Activated naive CD4-positive, alpha-beta T cell (primary cell): ENCODE data around the gene RPTOR.

ENCODE experiments used
- DNase-seq, 4 experiments: peaks; one replicate each; lab custom pipeline; 2025; lab: John Stamatoyannopoulos, UW

RPTOR gene

GRCh38 chr17:80816241-80817103 is 271.8 kb downstream of the RPTOR start:
- DNase-seq: no peak

DNA sequence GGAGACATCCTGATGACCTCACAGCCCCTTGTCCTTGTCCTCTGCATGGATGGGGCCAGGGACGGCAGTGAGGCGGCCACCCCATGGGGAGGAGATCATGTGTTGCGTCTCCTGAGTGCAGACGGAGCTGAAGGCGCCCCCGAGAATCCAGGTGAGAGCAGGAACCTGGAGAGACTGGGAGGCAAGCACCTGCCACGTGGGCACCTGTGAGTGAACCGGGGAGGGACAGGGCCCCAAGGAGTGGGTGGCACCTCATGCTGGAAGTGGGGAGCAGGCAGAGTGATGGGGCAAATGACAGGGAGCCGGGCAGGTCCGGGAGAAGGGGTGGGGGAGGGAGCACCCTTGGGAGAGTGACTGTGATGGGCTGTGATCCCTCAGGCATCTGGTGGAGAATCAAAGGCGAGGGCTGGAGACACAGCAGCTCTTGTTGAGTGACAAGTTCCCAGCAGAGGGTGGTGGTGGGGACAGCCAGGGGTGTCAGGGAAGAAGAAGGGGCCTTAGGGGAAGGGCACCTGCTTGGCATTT is 272.7 kb downstream of the RPTOR start:
- DNase-seq: no peak

DNA sequence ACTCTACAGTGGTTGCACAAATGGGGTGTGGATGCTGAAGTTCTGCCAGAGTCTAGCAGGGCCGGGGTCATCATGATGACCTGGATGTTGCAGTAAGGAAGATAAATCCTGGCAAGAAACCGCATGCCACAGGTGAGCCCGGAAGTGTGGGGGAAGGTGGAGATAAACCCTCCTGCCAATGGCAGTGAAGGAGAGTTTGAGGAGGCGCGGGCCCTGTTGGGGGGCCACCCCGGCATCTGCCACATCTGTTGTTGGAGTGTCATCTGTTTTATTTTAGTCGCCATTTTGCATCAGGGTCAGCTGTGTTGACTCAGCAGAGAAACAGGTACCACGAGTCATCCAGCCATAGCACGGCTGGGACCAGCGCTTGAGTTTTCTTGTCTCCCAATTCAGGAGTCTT is 273.2 kb downstream of the RPTOR start:
- DNase-seq: no peak

DNA sequence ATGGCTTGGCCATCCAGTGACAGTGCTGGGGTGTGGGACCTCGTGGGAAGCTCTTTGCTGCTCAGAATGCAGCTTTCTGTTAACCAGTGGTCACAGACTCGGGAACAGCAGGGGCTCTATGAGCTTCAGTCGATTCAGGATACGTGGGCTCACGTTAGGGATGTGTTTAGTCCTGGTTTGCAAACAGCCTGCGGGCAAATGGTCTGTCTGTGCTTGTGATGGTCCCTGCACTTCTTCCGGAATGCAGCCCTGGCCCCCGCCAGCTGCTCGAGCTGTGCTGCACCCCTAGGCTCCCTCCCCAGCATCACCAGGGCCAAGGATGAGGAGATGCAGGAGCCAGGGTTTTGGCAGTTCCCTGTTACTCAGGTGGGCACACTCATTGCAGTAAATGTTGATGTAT is 274.2 kb downstream of the RPTOR start:
- no peak for DNase-seq

- DNase-seq: no peak
Observed at GRCh38 chr17:80819422-80820164, 275.0 kb downstream of the RPTOR start.

GRCh38 chr17:80820331-80820730 is 275.7 kb downstream of the RPTOR start:
- no peak for DNase-seq

GRCh38 chr17:80821546-80821945 is 276.9 kb downstream of the RPTOR start:
- no peak for DNase-seq

DNA sequence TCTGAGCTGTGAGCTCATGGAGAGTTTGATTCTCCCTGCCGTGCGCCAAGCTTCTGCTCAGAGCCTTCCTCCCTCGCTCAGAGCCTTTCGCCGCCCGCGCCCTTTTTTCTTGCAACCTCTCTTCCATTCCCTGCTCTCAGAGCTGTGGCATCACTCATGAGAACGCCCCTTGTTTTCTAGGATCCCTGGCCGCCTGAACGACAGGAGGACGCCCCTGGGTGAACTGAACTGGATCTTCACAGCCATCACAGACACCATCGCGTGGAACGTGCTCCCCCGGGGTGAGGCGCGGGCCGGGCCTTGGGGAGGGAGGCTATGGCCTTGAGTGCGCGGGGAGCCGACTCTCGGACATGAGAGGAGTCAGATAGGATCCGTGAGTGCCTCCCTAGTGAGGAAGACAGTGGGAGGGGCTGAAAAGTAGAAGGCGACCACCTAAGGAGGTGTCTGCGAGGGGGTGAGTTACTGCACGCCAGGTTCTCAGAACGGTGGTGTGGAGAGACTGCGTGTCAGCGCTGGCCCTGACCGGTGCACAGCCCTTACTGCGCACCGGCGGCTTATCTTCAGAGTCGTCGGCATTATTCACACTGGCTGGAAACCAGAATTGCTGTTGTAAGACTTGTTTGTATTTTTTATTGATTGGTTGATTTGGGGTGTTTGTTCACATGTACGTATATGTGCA is 277.5 kb downstream of the RPTOR start:
- DNase-seq: no peak

DNA sequence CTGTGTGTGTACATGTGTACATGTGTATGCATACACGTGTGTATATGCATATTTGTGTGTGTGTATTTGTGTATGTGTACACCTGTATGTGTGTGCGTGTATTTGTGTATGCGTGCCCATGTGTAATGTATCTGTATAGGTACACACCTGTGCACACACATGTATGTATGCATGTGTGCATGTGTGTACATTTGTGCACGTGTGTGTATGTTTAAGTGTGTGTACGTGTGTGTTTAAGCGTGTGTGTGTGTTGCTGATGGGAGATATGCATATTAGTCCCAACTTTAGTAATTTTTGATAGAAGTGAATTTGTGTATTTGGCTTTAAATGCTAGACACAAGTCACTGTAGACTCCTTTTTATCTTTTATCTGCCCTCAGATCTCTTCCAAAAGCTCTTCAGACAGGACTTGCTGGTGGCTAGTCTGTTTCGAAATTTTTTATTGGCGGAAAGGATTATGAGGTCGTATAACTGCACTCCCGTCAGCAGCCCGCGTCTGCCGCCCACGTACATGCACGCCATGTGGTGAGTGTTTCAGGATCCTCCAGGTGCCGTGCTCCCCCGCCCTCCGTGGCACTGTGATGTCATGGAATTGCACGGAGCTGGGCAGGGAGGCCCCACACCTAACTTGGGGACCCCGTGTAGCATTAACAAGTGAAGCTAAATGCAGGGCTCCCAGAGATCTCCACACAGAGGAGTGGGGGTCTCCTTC is 278.2 kb downstream of the RPTOR start:
- DNase-seq: no peak

DNA sequence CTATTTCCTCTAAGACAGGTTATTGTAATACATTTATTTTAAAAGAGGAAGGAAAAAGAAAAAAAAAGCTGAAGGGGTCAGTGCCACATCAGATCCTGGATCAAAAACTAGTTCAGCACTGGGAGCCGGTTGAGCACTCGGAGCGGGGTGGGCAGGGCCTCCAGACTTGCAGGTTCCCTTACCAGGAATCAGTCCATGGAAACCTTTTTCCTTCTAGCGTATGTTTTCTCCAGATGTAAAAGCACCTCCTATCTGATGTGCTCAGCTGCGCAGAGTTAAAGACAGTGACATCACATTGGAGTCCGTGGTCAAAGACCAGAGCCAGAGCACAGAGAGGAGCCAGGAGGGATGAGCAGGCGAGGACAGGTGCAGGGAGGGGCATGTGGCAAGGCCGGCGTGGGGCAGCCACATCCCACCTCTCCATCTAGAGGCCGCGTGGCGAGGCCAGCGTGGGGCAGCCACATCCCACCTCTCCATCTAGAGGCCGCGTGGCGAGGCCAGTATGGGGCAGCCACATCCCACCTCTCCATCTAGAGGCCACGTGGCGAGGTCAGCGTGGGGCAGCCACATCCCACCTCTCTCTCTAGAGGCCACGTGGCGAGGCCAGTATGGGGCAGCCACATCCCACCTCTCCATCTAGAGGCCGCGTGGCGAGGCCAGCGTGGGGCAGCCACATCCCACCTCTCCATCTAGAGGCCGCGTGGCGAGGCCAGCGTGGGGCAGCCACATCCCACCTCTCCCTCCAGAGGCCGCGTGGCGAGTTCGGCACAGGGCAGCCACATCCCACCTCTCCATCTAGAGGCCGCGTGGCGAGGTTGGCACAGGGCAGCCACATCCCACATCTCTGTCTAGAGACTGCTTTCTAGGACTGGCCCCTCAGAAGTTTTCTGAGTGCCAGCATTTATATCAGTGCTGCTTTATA is 280.2 kb downstream of the RPTOR start:
- no peak for DNase-seq

GRCh38 chr17:80825471-80826345 is 281.1 kb downstream of the RPTOR start:
- DNase-seq: no peak

DNA sequence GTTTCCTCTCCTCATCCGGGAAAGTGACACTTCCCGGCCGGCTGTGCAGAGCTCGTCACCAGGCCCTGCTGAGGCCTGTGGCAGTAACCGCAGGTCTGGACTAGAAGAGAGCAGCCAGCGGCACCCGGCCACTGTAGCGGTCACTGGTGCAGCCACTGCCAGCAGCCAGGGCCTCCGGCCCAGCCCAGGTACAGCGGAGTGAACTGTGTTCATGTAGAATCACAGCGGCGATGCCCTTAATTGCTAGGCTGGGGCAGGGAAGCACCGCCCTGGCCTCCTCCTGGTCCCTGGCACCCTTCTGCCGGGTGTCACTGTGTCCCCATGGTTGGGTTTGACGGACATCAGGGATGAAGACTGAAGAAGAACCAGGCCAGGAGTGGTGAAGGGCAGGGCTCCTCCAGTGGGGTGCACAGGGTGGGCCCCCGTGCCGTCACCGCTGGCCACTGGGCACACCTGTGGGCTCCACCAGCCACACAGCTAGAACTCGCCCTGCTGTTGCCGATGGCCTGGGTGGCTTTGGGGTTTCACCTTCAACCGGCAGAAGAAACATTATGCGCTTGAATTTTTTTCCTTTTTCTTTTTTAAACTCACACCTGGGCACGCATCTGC is 281.8 kb downstream of the RPTOR start:
- no peak for DNase-seq

- DNase-seq: no peak
Observed at GRCh38 chr17:80826955-80827645, 282.5 kb downstream of the RPTOR start.

DNA sequence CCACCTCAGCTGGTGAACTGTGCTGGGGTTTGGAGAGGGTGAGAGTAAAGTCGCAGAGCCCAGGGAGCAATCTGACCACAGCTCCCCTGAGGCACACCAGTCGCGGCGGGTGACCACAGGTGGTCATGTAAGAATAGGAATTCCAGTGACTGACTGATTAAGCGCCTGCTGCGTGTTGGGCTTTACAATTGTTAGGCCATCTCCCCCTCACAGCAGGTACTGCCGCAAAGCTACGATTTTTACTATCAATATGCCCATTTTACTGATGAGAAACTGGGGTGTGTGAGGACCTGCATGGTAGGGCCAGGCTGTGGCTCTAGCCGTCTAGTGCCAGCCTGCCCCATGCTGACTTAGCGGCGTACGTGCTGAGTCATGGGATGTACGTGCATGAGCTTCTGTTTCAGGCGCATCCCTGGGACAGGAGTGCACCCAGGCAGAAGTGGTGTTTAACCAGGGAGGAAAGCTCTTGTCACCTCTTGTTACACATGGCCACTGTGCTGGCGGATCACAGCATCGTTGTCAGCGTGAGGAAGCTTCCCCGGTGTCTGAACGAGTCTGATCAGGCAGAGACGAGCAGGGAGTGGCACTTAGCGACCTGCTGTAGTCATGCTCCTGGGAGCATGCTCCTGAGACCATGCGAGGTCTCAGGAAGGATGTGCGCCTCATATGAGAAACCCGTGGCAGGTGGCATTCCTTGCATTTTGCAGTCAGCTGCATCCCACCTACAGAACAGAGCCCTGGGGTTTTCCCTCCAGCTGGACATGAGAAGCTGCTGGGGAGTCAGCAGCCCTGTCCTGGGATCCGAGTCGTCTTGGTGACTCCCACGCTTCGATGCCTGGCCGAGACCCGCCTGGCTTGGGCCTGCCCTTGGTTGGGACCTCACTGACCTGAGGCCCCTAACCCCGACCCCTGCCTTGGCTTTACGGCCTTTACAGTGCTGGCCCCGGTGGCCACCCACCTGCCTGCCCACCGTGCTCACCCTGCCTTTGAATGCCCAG is 283.3 kb downstream of the RPTOR start:
- DNase-seq: no peak

DNA sequence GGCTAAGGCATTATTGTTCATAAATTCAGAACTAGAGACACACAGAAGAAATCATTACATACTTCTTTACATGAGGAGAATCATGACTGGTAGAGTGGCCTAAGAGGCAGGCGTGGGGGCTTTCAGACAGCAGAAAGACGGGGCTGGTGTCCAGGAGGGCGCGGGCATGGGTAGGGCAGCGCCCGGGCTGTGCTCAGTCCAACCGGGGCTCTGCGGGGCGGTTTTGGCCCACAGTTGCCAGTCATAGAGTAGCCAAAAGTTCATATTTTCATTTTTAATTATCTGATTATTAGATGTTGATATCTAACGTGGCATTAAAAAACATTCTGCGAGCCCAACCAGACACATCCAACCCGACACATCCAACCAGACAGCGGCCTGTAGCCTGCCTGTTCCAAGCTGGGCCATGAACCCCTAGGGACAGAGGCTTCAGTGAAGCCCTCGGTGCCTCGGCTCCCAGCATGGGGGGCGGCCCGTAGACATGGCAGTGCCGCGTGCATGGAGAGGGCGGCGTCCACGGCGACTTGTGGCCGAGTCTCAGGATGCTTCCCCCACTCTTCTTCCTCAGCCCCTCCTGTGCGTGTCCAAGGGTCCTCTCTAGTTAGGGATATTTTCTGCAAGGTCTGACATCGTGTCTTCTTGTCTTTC is 284.7 kb downstream of the RPTOR start:
- no peak for DNase-seq

DNA sequence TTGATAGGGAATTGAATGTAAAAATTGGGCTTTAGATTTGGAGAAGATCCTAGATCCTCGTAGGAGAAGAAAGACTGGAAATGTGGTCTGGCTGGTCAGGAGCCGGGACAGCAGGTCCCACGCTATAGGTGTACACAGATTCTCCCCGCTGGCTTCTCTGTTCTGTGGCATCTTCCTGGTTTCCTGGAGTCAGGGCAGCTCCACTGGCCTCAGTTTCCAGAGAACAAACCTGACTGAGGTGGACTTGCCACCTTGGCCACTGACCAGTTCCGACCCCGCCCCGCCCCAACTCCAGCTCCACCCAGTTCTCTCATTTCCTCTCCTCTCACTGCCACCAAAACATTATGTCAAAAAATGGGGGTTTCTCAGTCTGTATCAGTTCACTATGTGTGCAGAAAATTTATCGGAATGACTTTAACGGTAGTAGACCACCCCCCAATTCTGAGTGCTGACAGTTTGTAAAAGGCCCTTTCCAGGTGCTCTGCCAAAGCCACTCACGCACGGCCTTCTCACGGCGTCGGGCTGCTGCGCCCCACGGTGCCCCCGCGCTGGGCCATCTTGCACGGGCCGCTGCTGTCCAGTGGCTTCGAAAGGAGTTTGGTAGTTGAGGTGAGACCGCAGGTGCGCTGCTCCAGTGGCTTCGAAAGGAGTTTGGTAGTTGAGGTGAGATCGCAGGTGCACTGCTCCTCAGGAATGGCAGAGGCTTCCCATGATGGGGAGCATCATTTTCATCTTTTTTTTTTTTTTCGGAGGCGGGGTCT is 285.6 kb downstream of the RPTOR start:
- no peak for DNase-seq
